GM19438 (cell line): Measurements from ENCODE around the gene SLC5A12.

ENCODE experiments used
- ATAC-seq: cut with Tn5 transposase; IDR thresholded peaks from one replicate; pipeline ENCODE4 v1.9.1; 2021; ENCODE audit warnings: low read depth; ENCODE audit not compliant: unreplicated experiment

The SLC5A12 gene

GRCh38 chr11:26721948-26722475 lies at the start of gene SLC5A12:
SLC5A12 (minus strand) TSS chr11:26722060; CDS start chr11:26721714, 346 bp downstream.
- ATAC-seq: no peak

DNA sequence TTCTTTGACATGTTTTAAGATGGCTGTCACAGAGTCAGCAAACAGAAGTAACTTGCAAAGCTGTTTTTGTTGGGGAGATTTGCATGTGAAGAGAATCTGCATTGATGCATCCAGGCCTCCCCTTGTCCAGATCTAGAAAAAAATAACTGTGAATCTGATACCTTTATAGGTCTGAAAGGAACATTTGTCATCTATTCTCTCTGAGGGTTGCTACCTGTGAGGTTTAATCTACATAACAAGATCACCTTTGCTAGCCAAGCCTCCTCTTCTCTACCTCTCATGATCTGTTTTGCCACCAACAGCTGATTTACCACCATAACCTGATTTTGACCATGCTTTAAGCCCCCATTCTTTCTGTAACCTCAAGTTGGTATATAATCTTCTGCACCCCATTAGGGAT lies 47.2 kb upstream of the SLC5A12 start:
- ATAC-seq: no peak

GRCh38 chr11:26767060-26767459 lies 45.2 kb upstream of the SLC5A12 start:
- no peak for ATAC-seq

DNA sequence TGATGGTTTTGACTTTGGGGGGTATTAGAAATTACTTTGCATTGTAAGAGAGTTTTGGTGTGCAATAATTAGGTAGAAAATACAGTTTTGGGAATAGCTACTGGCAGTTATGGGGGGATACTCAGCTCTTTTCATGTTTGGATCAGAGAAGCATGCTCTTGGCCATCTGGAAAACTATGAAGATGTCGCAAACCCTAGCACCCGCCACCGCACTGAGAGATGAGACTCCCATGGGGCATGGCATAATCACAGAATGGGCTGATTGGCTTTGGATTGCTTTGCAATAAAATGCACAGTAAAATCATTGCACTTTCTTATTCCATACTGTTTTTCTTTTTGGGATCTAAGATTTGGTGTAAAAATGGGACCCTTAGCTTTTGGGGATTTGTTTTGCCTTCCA lies 43.5 kb upstream of the SLC5A12 start:
- no peak for ATAC-seq

DNA sequence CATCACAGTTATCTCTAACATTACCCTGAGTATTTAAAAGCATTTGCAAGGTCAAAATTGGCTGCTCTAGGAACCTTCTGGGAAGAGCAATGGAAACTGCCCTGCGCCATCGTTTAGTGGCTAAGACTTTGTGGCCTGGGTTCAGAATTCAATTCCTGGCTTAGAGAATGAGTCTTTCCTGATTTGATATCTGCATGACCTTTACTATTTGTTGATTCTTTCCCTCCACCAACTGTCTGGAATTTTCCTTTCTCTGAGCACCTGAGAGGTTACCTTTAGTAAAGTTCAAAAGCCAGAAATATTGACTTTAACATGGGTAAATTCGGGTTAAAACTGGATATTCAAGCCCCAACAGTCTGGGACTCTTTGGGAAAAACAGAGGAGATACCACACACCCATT lies 43.0 kb upstream of the SLC5A12 start:
- no peak for ATAC-seq

- no peak for ATAC-seq
Observed at GRCh38 chr11:26764315-26764714, 42.5 kb upstream of the SLC5A12 start.

GRCh38 chr11:26762089-26762488 lies 40.2 kb upstream of the SLC5A12 start:
- no peak for ATAC-seq

- no peak for ATAC-seq
Observed at GRCh38 chr11:26761361-26761809, 39.5 kb upstream of the SLC5A12 start.

GRCh38 chr11:26757995-26758394 lies 36.1 kb upstream of the SLC5A12 start:
- no peak for ATAC-seq

- ATAC-seq: no peak
Observed at GRCh38 chr11:26755762-26756161, 33.9 kb upstream of the SLC5A12 start.

DNA sequence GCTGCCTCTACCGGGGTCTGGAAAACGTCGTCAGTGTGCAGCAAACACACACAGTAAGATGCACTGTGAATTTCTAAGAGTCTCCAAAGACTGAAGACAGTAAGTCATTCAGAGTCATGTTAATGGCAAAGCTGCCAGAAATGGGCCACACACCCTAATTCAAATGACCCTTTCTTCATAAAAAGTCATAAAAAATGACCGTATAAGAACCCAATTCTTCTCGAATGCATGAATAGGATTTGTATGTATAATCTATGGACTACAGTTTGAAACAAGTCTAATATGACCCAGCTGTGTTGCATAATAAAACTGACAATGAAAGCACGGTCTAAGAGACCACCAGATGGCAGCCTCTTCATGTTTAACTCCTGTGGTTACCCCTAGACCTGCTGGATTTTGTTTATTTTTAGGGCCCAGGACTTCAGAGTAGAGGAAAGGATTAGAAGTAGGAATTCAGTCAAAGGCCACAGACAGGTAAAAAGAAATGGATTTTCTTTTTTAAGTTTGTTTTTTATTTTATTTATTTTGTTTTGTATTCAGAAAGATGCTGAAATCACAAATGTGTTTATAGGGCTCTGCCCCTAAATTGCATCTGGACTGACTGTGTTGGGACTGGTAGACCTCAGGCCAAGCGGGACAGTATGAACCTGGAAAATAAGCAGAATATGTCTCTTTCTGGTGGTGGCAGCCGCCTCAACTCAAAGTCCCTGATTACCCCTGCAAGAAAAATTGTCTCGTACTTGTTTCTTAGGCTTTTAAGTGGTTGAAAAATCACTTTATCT lies 32.1 kb upstream of the SLC5A12 start:
- no peak for ATAC-seq

DNA sequence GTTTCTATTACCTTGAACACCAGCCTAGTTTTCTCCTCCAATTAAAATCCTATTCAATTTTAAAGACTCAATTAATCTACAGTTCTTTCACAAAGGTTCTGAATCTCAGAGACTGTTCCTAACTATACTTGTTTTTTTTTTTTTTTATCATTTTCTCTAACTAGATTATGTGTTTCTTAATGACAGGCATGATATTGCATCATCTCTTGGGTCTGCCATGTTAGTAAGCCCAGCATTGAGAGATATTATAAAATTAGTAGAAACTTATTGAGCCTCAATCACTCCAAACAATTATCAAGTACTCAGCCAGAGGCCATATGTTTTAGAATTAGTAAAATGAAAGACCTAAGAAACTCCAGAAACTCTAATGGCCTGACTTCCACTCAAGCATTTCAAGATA lies 28.1 kb upstream of the SLC5A12 start:
- ATAC-seq: no peak

GRCh38 chr11:26743622-26744021 lies 21.8 kb upstream of the SLC5A12 start:
- ATAC-seq: no peak

DNA sequence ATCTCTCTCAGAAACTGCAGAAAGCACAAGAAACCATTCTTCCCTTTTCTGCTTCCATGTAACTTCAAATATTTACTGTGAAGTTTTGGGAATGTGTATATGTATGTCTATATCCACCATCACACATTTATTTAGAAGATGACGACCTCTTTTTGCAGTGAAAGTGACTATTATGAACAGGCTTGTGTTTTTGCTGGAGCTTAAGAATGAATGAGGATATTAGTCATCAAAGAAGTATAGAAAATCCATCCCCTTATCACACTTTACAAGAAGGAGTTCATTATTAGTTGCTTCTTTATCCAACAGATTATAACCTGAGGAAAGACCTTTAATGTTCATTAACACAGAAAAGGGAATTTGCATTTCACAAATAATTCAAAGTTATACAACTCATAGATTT lies 21.1 kb upstream of the SLC5A12 start:
- ATAC-seq: no peak

DNA sequence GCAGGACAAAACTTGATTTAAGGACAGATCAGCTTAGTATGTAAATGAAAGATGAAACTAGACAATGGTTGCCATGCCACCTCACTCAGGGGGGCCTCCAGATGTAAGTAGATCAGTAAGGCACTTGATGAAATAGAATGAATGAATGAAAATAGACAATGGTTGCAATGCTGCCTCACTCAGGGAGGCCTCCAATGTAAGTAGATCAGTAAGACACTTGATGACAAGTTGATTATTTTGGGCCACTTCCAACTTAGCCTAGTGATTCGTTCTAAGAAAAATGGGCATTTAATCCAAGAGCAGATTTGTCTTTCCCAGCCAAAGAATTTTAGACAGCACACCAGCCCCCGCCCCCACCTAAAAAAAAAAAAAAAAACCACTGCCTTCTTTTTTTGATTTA lies 19.2 kb upstream of the SLC5A12 start:
- no peak for ATAC-seq

- no peak for ATAC-seq
Observed at GRCh38 chr11:26739366-26740073, 17.7 kb upstream of the SLC5A12 start.

DNA sequence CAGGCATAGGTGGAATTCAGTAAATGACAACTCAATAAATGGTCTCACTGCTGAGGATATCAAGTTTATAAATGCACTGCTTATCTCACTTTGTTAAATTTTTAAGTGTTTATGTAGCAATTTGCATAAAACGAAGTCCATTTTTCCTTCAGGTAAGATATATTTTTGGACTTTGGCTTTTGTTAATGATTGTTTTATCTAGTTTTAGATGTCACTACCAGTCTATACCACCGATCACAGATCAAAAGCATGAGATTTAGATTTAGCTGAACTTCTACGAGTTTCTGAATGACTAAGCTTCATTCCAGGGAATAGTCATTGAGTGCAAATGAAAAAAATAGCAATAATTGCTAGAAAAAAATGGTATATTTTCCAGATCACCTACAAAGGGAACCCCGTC lies 12.8 kb upstream of the SLC5A12 start:
- ATAC-seq: no peak

DNA sequence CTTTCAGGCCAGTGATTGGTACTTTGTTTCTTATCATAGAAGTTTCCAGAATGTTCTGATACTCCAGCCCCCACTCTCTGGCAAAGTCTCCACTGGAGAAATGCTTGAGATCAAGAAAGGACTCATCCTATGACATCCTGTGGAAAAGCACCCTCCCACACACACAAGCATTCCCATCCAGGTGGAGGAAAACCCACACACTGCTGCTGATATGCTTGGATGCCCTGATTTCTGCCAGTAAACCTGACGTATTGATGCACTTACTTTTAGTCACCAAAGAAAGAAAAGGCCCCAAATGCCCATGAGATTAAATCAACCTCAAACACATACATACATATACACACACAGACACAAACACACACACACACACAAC lies 9.2 kb upstream of the SLC5A12 start:
- ATAC-seq: no peak

GRCh38 chr11:26730414-26731083 lies 8.7 kb upstream of the SLC5A12 start:
- no peak for ATAC-seq

DNA sequence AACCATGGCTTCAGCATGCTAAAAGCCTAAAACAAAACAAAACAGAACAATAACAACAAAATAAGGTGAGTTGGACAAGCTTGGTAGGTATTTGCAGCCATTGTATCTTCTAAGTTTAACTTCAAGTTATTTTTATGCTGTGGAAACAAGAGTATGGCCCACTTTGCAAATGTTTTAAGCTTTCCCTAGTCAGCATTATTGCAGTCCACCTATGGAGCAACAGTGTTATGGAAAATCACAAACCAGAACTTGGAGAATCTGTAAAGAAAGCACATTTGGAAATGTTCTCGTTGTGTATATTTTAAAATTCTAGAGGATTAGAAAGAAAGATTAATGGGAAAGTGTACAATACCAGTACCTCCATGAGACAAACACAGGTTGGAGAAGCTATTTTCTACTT lies 7.4 kb upstream of the SLC5A12 start:
- ATAC-seq: no peak

GRCh38 chr11:26726960-26727359 lies 5.1 kb upstream of the SLC5A12 start:
- no peak for ATAC-seq
